GM23338 (cell line): Measurements from ENCODE around the gene ESRP2. TPM values are rescaled to one million over a fixed set of nuclear protein-coding genes. Genes with fewer than 3 reads are reported as not detected.

Experiments
- ATAC-seq: fragments of 200-7000 bp; cut with Tn5 transposase; 3 replicates; pipeline ENCODE4 v1.9.1; 2020
- DNase-seq: peaks from one replicate; pipeline ENCODE4 v3.0.0-alpha.2; 2015; ENCODE audit warnings: low spot score
- H2AFZ ChIP-seq: fragments of 200-600 bp; sonication (generic); 2 replicates; pipeline ENCODE4 v1.8.0; 2016; ENCODE audit warnings: antibody characterized with exemption, mild to moderate bottlenecking, moderate library complexity
- H3F3A ChIP-seq: fragments of 200-600 bp; sonication (generic); replicated peaks from 2 replicates; pipeline ENCODE4 v1.8.0; 2017; ENCODE audit warnings: antibody characterized with exemption, mixed run types, low read depth
- H3K27ac ChIP-seq: fragments of 200-600 bp; sonication (generic); 2 replicates; pipeline ENCODE4 v1.6.1; 2016; ENCODE audit warnings: low read depth
- H3K27me3 ChIP-seq: fragments of 200-600 bp; sonication (generic); 2 replicates; pipeline ENCODE4 v1.8.0; 2016; ENCODE audit warnings: mild to moderate bottlenecking, mixed run types, moderate library complexity; ENCODE audit not compliant: insufficient read depth
- H3K36me3 ChIP-seq: fragments of 200-600 bp; sonication (generic); 2 replicates; pipeline ENCODE4 v1.8.0; 2016; ENCODE audit warnings: mild to moderate bottlenecking; ENCODE audit not compliant: insufficient read depth
- H3K4me1 ChIP-seq: fragments of 200-600 bp; sonication (generic); 2 replicates; pipeline ENCODE4 v1.8.0; 2016; ENCODE audit warnings: mild to moderate bottlenecking, moderate library complexity; ENCODE audit not compliant: insufficient read depth
- H3K4me2 ChIP-seq: fragments of 200-600 bp; sonication (generic); 2 replicates; pipeline ENCODE4 v1.7.1; 2017; ENCODE audit warnings: mixed run types
- H3K4me3 ChIP-seq: fragments of 200-600 bp; sonication (generic); 2 replicates; pipeline ENCODE4 v1.6.1; 2016; ENCODE audit warnings: mixed run types
- H3K79me2 ChIP-seq: fragments of 200-600 bp; sonication (generic); replicated peaks from 2 replicates; pipeline ENCODE4 v1.8.0; 2017; ENCODE audit warnings: mild to moderate bottlenecking; ENCODE audit not compliant: insufficient read depth
- H3K9me2 ChIP-seq: fragments of 200-600 bp; sonication (generic); 2 replicates; pipeline ENCODE4 v1.8.0; 2017; ENCODE audit not compliant: insufficient read depth
- H4K20me1 ChIP-seq: fragments of 200-600 bp; sonication (generic); replicated peaks from 2 replicates; pipeline ENCODE4 v1.8.0; 2017; ENCODE audit warnings: mild to moderate bottlenecking; ENCODE audit not compliant: insufficient read depth
- H3K27ac Mint-ChIP-seq: 2 replicates; pipeline ENCODE4 v1.8.0; 2020; ENCODE audit warnings: inconsistent platforms, mild to moderate bottlenecking, moderate library complexity, mixed read lengths
- H3K27me3 Mint-ChIP-seq: 3 replicates; pipeline ENCODE4 v1.8.0; 2022; ENCODE audit warnings: low read depth, mild to moderate bottlenecking, moderate library complexity, mixed read lengths, inconsistent platforms; ENCODE audit not compliant: insufficient read depth, poor library complexity
- H3K36me3 Mint-ChIP-seq: 3 replicates; pipeline ENCODE4 v1.8.0; 2021; ENCODE audit warnings: low read depth, mild to moderate bottlenecking, inconsistent platforms, moderate library complexity, mixed read lengths
- H3K4me1 Mint-ChIP-seq: 3 replicates; pipeline ENCODE4 v1.8.0; 2020; ENCODE audit warnings: mild to moderate bottlenecking, inconsistent platforms, mixed read lengths
- H3K4me3 Mint-ChIP-seq: 3 replicates; pipeline ENCODE4 v1.8.0; 2021; ENCODE audit warnings: moderate library complexity, mild to moderate bottlenecking, inconsistent platforms, mixed read lengths
- H3K9me3 Mint-ChIP-seq: 3 replicates; pipeline ENCODE4 v1.8.0; 2020; ENCODE audit warnings: moderate library complexity, mild to moderate bottlenecking, inconsistent platforms, mixed read lengths
- CREB1 ChIP-seq: fragments of 250-450 bp; sonication (Bioruptor Pico); IDR thresholded peaks from 2 replicates; pipeline ENCODE4 v1.5.0; 2020; ENCODE audit warnings: low read depth, mild to moderate bottlenecking, moderate library complexity
- EZH2phosphoT487 ChIP-seq: fragments of 200-600 bp; sonication (generic); IDR thresholded peaks from one replicate; pipeline ENCODE4 v1.8.1; 2018; ENCODE audit warnings: antibody characterized with exemption; ENCODE audit not compliant: unreplicated experiment
- JUNB ChIP-seq: IDR thresholded peaks from one replicate; pipeline ENCODE4 v1.6.1; 2016; ENCODE audit warnings: antibody characterized with exemption; ENCODE audit not compliant: unreplicated experiment
- NANOG ChIP-seq: IDR thresholded peaks from 2 replicates; pipeline ENCODE4 v1.6.1; 2016; ENCODE audit warnings: antibody characterized with exemption, borderline replicate concordance
- STAT1 ChIP-seq: IDR thresholded peaks from one replicate; pipeline ENCODE4 v1.6.1; 2016; ENCODE audit warnings: antibody characterized with exemption; ENCODE audit not compliant: unreplicated experiment
- ZNF114 ChIP-seq: fragments of 250-450 bp; sonication (Bioruptor Pico); IDR thresholded peaks from 2 replicates; pipeline ENCODE4 v1.5.0; 2020; ENCODE audit warnings: mild to moderate bottlenecking, moderate library complexity
- polyA plus RNA-seq: library from polyadenylated mRNA; unstranded; fragments of >200 nt; fragmentation: Nextera tagmentation; extraction: Ambion mirVana; gene quantifications from 2 replicates; pipeline ENCODE4 v1.2.1, GENCODE V29; 2016
- total RNA-seq: library from RNA; depleted of rRNA; stranded (reverse); fragments of >200 nt; shearing (Covaris generic); gene quantifications from 2 replicates; pipeline ENCODE4 v1.2.3, GENCODE V29; 2014
- TF ChIP-seq, protein P1 (sequence below), 2 experiments: fragments of 200-600 bp in 1 of 2; sonication (generic) in 1 of 2; conservative IDR thresholded peaks; 2 replicates each; pipeline versions ENCODE4 v1.5.1 to v1.6.1; 2016 to 2017; ENCODE audit warnings: antibody characterized with exemption in 2 of 2, low read depth in 2 of 2, mild to moderate bottlenecking in 2 of 2, moderate library complexity in 1 of 2
- TF ChIP-seq, protein P2 (sequence below): fragments of 250-450 bp; sonication (Bioruptor Pico); IDR thresholded peaks from 2 replicates; pipeline ENCODE4 v1.5.0; 2020; ENCODE audit warnings: mild to moderate bottlenecking, moderate library complexity
- TF ChIP-seq, protein P3 (sequence below): IDR thresholded peaks from one replicate; pipeline ENCODE4 v1.6.1; 2018; ENCODE audit warnings: antibody characterized with exemption; ENCODE audit not compliant: unreplicated experiment

Gene ESRP2
- total and polyA plus RNA-seq, 2 experiments from 2014 or later: 16.2 to 44.0 TPM

GRCh38 chr16:68284847-68285246, 48.9 kb upstream of the ESRP2 start:
- H3F3A ChIP-seq: peaks cover 2% of the 10 kb centered on the region; the same call in 1 of the 2 replicates
- H2AFZ ChIP-seq: no peak overlapping the region
- H3K36me3 ChIP-seq: no peaks in the 10 kb centered on the region
- ATAC-seq: no peak
- H3K4me1 ChIP-seq: no peaks in the 10 kb centered on the region
- no peak overlapping the region for H3K27ac ChIP-seq
- H3K4me1 Mint-ChIP-seq: peaks cover 2% of the 10 kb centered on the region
- no peak overlapping the region for H3K4me3 ChIP-seq
- no peaks in the 10 kb centered on the region for H3K79me2 ChIP-seq
- H3K27me3 Mint-ChIP-seq: no peaks in the 10 kb centered on the region
- H4K20me1 ChIP-seq: peaks cover 6% of the 10 kb centered on the region; the same call in 1 of the 2 replicates
- no peak overlapping the region for H3K4me2 ChIP-seq
- DNase-seq: no peak
- H3K36me3 Mint-ChIP-seq: peaks cover 25% of the 10 kb centered on the region
- TF ChIP-seq EZH2phosphoT487 (no peak), CREB1 (CRISPR knock-in tag) (no peak), NANOG (no peak), ZNF114 (CRISPR knock-in tag) (no peak), STAT1 (no peak), JUNB (no peak)
- TF ChIP-seq, protein P1, sequence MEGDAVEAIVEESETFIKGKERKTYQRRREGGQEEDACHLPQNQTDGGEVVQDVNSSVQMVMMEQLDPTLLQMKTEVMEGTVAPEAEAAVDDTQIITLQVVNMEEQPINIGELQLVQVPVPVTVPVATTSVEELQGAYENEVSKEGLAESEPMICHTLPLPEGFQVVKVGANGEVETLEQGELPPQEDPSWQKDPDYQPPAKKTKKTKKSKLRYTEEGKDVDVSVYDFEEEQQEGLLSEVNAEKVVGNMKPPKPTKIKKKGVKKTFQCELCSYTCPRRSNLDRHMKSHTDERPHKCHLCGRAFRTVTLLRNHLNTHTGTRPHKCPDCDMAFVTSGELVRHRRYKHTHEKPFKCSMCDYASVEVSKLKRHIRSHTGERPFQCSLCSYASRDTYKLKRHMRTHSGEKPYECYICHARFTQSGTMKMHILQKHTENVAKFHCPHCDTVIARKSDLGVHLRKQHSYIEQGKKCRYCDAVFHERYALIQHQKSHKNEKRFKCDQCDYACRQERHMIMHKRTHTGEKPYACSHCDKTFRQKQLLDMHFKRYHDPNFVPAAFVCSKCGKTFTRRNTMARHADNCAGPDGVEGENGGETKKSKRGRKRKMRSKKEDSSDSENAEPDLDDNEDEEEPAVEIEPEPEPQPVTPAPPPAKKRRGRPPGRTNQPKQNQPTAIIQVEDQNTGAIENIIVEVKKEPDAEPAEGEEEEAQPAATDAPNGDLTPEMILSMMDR (conservative IDR thresholded peaks at IDR 0.05; ENCODE audit: low read depth in 2 of 2): no peak
- TF ChIP-seq, protein P2, sequence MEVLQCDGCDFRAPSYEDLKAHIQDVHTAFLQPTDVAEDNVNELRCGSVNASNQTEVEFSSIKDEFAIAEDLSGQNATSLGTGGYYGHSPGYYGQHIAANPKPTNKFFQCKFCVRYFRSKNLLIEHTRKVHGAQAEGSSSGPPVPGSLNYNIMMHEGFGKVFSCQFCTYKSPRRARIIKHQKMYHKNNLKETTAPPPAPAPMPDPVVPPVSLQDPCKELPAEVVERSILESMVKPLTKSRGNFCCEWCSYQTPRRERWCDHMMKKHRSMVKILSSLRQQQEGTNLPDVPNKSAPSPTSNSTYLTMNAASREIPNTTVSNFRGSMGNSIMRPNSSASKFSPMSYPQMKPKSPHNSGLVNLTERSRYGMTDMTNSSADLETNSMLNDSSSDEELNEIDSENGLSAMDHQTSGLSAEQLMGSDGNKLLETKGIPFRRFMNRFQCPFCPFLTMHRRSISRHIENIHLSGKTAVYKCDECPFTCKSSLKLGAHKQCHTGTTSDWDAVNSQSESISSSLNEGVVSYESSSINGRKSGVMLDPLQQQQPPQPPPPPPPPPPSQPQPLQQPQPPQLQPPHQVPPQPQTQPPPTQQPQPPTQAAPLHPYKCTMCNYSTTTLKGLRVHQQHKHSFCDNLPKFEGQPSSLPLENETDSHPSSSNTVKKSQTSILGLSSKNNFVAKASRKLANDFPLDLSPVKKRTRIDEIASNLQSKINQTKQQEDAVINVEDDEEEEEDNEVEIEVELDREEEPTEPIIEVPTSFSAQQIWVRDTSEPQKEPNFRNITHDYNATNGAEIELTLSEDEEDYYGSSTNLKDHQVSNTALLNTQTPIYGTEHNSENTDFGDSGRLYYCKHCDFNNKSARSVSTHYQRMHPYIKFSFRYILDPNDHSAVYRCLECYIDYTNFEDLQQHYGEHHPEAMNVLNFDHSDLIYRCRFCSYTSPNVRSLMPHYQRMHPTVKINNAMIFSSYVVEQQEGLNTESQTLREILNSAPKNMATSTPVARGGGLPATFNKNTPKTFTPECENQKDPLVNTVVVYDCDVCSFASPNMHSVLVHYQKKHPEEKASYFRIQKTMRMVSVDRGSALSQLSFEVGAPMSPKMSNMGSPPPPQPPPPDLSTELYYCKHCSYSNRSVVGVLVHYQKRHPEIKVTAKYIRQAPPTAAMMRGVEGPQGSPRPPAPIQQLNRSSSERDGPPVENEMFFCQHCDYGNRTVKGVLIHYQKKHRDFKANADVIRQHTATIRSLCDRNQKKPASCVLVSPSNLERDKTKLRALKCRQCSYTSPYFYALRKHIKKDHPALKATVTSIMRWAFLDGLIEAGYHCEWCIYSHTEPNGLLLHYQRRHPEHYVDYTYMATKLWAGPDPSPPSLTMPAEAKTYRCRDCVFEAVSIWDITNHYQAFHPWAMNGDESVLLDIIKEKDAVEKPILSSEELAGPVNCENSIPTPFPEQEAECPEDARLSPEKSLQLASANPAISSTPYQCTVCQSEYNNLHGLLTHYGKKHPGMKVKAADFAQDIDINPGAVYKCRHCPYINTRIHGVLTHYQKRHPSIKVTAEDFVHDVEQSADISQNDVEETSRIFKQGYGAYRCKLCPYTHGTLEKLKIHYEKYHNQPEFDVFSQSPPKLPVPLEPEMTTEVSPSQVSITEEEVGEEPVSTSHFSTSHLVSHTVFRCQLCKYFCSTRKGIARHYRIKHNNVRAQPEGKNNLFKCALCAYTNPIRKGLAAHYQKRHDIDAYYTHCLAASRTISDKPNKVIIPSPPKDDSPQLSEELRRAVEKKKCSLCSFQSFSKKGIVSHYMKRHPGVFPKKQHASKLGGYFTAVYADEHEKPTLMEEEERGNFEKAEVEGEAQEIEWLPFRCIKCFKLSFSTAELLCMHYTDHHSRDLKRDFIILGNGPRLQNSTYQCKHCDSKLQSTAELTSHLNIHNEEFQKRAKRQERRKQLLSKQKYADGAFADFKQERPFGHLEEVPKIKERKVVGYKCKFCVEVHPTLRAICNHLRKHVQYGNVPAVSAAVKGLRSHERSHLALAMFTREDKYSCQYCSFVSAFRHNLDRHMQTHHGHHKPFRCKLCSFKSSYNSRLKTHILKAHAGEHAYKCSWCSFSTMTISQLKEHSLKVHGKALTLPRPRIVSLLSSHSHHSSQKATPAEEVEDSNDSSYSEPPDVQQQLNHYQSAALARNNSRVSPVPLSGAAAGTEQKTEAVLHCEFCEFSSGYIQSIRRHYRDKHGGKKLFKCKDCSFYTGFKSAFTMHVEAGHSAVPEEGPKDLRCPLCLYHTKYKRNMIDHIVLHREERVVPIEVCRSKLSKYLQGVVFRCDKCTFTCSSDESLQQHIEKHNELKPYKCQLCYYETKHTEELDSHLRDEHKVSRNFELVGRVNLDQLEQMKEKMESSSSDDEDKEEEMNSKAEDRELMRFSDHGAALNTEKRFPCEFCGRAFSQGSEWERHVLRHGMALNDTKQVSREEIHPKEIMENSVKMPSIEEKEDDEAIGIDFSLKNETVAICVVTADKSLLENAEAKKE (CRISPR knock-in tag): no peak
- TF ChIP-seq, protein P3, sequence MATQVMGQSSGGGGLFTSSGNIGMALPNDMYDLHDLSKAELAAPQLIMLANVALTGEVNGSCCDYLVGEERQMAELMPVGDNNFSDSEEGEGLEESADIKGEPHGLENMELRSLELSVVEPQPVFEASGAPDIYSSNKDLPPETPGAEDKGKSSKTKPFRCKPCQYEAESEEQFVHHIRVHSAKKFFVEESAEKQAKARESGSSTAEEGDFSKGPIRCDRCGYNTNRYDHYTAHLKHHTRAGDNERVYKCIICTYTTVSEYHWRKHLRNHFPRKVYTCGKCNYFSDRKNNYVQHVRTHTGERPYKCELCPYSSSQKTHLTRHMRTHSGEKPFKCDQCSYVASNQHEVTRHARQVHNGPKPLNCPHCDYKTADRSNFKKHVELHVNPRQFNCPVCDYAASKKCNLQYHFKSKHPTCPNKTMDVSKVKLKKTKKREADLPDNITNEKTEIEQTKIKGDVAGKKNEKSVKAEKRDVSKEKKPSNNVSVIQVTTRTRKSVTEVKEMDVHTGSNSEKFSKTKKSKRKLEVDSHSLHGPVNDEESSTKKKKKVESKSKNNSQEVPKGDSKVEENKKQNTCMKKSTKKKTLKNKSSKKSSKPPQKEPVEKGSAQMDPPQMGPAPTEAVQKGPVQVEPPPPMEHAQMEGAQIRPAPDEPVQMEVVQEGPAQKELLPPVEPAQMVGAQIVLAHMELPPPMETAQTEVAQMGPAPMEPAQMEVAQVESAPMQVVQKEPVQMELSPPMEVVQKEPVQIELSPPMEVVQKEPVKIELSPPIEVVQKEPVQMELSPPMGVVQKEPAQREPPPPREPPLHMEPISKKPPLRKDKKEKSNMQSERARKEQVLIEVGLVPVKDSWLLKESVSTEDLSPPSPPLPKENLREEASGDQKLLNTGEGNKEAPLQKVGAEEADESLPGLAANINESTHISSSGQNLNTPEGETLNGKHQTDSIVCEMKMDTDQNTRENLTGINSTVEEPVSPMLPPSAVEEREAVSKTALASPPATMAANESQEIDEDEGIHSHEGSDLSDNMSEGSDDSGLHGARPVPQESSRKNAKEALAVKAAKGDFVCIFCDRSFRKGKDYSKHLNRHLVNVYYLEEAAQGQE: no peak
- H3K9me2 ChIP-seq: no peaks in the 10 kb centered on the region
- no peak overlapping the region for H3K4me3 Mint-ChIP-seq
- no peaks in the 10 kb centered on the region for H3K9me3 Mint-ChIP-seq
- H3K27ac Mint-ChIP-seq: no peak overlapping the region
- H3K27me3 ChIP-seq: no peaks in the 10 kb centered on the region
